Hematopoietic multipotent progenitor cell treated with erythropoietin and hydrocortisone succinate and interleukin-3 and kit ligand, for 8 days (in vitro differentiated cells): ENCODE results near the gene IGSF9B.

Experiments
- DNase-seq: peaks from one replicate; pipeline ENCODE4 v3.0.0-alpha.2; 2015

IGSF9B gene

GRCh38 chr11:133982876-133983275 lies 26.1 kb upstream of the IGSF9B start:
- no peak for DNase-seq

- DNase-seq, result no peak
These were observed 25.4 kb upstream of the IGSF9B start for GRCh38 chr11:133982151-133982550.

GRCh38 chr11:133981156-133981555 lies 24.4 kb upstream of the IGSF9B start:
- DNase-seq, result no peak

- DNase-seq, result no peak
These were observed 23.9 kb upstream of the IGSF9B start for GRCh38 chr11:133980665-133981064.

- no peak for DNase-seq
These were observed 22.0 kb upstream of the IGSF9B start for GRCh38 chr11:133978794-133979193.

- no peak for DNase-seq
These were observed 20.4 kb upstream of the IGSF9B start for GRCh38 chr11:133977067-133977677.

GRCh38 chr11:133975488-133975849 lies 18.7 kb upstream of the IGSF9B start:
- no peak for DNase-seq

GRCh38 chr11:133974836-133975487 lies 18.2 kb upstream of the IGSF9B start:
- no peak for DNase-seq

GRCh38 chr11:133971881-133972280 lies 15.1 kb upstream of the IGSF9B start:
- DNase-seq, result no peak

GRCh38 chr11:133969112-133969511 lies 12.3 kb upstream of the IGSF9B start:
- DNase-seq, result no peak

GRCh38 chr11:133968300-133968699 lies 11.5 kb upstream of the IGSF9B start:
- no peak for DNase-seq

- DNase-seq, result no peak
These were observed 11.0 kb upstream of the IGSF9B start for GRCh38 chr11:133967599-133968238.

- DNase-seq, result no peak
These were observed 10.3 kb upstream of the IGSF9B start for GRCh38 chr11:133966921-133967598.

GRCh38 chr11:133966172-133966651 lies 9.4 kb upstream of the IGSF9B start:
- DNase-seq, result no peak

GRCh38 chr11:133965031-133965601 lies 8.3 kb upstream of the IGSF9B start:
- DNase-seq, result no peak

- no peak for DNase-seq
These were observed 7.6 kb upstream of the IGSF9B start for GRCh38 chr11:133964356-133964755.

- DNase-seq, result no peak
These were observed 5.1 kb upstream of the IGSF9B start for GRCh38 chr11:133961890-133962289.

- no peak for DNase-seq
These were observed 1.1 kb upstream of the IGSF9B start for GRCh38 chr11:133957900-133958299.

GRCh38 chr11:133955945-133956421 lies 785 bp downstream of the IGSF9B start:
- DNase-seq, result no peak

- DNase-seq, result no peak
These were observed 1.5 kb downstream of the IGSF9B start for GRCh38 chr11:133955081-133955891.

GRCh38 chr11:133953999-133954398 lies 2.8 kb downstream of the IGSF9B start:
- DNase-seq, result no peak

- DNase-seq, result no peak
These were observed 3.2 kb downstream of the IGSF9B start for GRCh38 chr11:133953547-133953946.
